K562 (cell line): ENCODE results near the gene GTF2I. TPM values are rescaled to one million over a fixed set of nuclear protein-coding genes. Genes with fewer than 3 reads are reported as not detected.

Experiments used
- CBFA2T2 ChIP-seq: fragments of 450-650 bp; conservative IDR thresholded peaks from 2 replicates; pipeline ENCODE4 v1.6.1; 2017; ENCODE audit warnings: mild to moderate bottlenecking
- HMGXB4 ChIP-seq: sonication (generic); formaldehyde crosslinking; IDR thresholded peaks from 2 replicates; pipeline ENCODE4 v1.8.1; 2023; ENCODE audit warnings: mild to moderate bottlenecking, missing genetic modification reagents
- NKRF ChIP-seq: fragments of 450-650 bp; IDR thresholded peaks from 2 replicates; pipeline ENCODE4 v1.6.1; 2016; ENCODE audit warnings: borderline replicate concordance
- POLR2AphosphoS5 ChIP-seq: IDR thresholded peaks from 2 replicates; pipeline ENCODE4 v1.6.1; 2011; ENCODE audit warnings: mild to moderate bottlenecking, low read depth, low read length, moderate library complexity; ENCODE audit not compliant: control insufficient read depth, insufficient read depth
- RB1 ChIP-seq: fragments of 450-650 bp; IDR thresholded peaks from 2 replicates; pipeline ENCODE4 v1.6.1; 2017; ENCODE audit warnings: low read depth, mild to moderate bottlenecking
- RFX7 ChIP-seq: fragments of 250-450 bp; sonication (Bioruptor Pico); IDR thresholded peaks from 2 replicates; pipeline ENCODE4 v1.5.1; 2021; ENCODE audit warnings: mild to moderate bottlenecking
- SAFB ChIP-seq: fragments of 200-400 bp; formaldehyde crosslinking; IDR thresholded peaks from 2 replicates; pipeline ENCODE4 v1.6.1; 2017; ENCODE audit warnings: low read depth, low read length, borderline replicate concordance
- SMARCA4 ChIP-seq: fragments of 450-650 bp; IDR thresholded peaks from 2 replicates; pipeline ENCODE4 v1.6.1; 2016
- TCF15 ChIP-seq: fragments of 250-450 bp; sonication (Bioruptor Pico); IDR thresholded peaks from 2 replicates; pipeline ENCODE4 v1.8.0; 2022; ENCODE audit warnings: moderate library complexity, mild to moderate bottlenecking, inconsistent platforms
- TCFL5 ChIP-seq: fragments of 250-450 bp; sonication (Bioruptor Pico); conservative IDR thresholded peaks from 2 replicates; pipeline ENCODE4 v1.6.1; 2021; ENCODE audit warnings: mild to moderate bottlenecking, moderate library complexity, matching md5 sums
- ZBTB12 ChIP-seq: fragments of 250-450 bp; sonication (Bioruptor Pico); IDR thresholded peaks from 2 replicates; pipeline ENCODE4 v1.4.0; 2020
- ZNF174 ChIP-seq: fragments of 250-450 bp; sonication (Bioruptor Pico); IDR thresholded peaks from 2 replicates; pipeline ENCODE4 v1.4.0; 2020; ENCODE audit warnings: mild to moderate bottlenecking
- ZNF224 ChIP-seq: sonication (generic); formaldehyde crosslinking; IDR thresholded peaks from 2 replicates; pipeline ENCODE4 v1.8.0; 2022; ENCODE audit warnings: mild to moderate bottlenecking, missing genetic modification reagents
- ZNF395 ChIP-seq: fragments of 200-800 bp; sonication (Bioruptor generic); IDR thresholded peaks from 2 replicates; pipeline ENCODE4 v1.6.1; 2017; ENCODE audit warnings: missing genetic modification characterization, missing compliant biosample characterization
- ZNF512 ChIP-seq: IDR thresholded peaks from 2 replicates; pipeline ENCODE4 v1.6.1; 2016; ENCODE audit warnings: missing genetic modification characterization, missing compliant biosample characterization
- ZNF717 ChIP-seq: fragments of 250-450 bp; sonication (Bioruptor Pico); IDR thresholded peaks from 2 replicates; pipeline ENCODE4 v1.5.0; 2021
- ZNF740 ChIP-seq, 3 experiments: fragments of 200-800 bp in 1 of 3; sonication (Bioruptor generic) in 1 of 3; sonication (generic) in 1 of 3; formaldehyde crosslinking in 1 of 3; IDR thresholded peaks; 2 replicates each; pipeline versions ENCODE4 v1.6.1 to v1.8.0; 2016 to 2022; ENCODE audit warnings: mild to moderate bottlenecking in 2 of 3, missing compliant biosample characterization in 2 of 3, missing genetic modification characterization in 2 of 3, missing genetic modification reagents in 1 of 3
- polyA plus RNA-seq, 8 experiments: library from polyadenylated mRNA; depleted of rRNA in 4 of 8; stranded (reverse) in 5 of 8; unstranded in 3 of 8; fragments of >200 nt; fragmentation: Nextera tagmentation in 2 of 8; fragmentation: Illumina TruSeq in 1 of 8; extraction: Ambion mirVana in 2 of 8; extraction: Trizol in 1 of 8; gene quantifications; 2 replicates each; pipeline versions ENCODE4 v1.2.1 to v1.2.3, GENCODE V29; 2011 to 2014; ENCODE audit warnings: inconsistent platforms in 1 of 8, missing spikeins in 1 of 8
- total RNA-seq, 7 experiments: library from RNA; depleted of rRNA in 6 of 7; stranded (reverse); fragments of >200 nt in 6 of 7; fragmentation: Illumina TruSeq in 2 of 7; extraction: Trizol in 2 of 7; gene quantifications; 2 replicates each; pipeline versions ENCODE4 v1.2.1 to v1.2.3, GENCODE V29; 2011 to 2021; ENCODE audit warnings: low replicate concordance in 1 of 7

Gene GTF2I
- total and polyA plus RNA-seq, 9 of the 15 experiments (the other 6 are each of a cell fraction or from before 2014, with no cell fraction given): 8.4 to 161 (median 90.0) TPM

GRCh38 chr7:74658178-74659004 is 873 bp downstream of the GTF2I start (continued):
- TF ChIP-seq ZNF740 (CRISPR knock-in tag; IDR thresholded peaks at IDR 0.05): peak; percentile 96
- peak in 1 of 2 experiments; percentile 98; a peak in 2 of 4 replicates for TF ChIP-seq ZNF740 (tag; IDR thresholded peaks at IDR 0.05)
- TF ChIP-seq ZNF717: no peak
- TF ChIP-seq RFX7 (CRISPR knock-in tag): no peak
- TF ChIP-seq SMARCA4: no peak
- TF ChIP-seq ZBTB12 (CRISPR knock-in tag): no peak
- no peak for TF ChIP-seq TCFL5 (CRISPR knock-in tag)
- no peak for TF ChIP-seq CBFA2T2
- TF ChIP-seq ZNF512: no peak
- TF ChIP-seq SAFB: peak; percentile 97
- peak; percentile 90 for TF ChIP-seq ZNF395
- TF ChIP-seq TCF15 (CRISPR knock-in tag): no peak
- TF ChIP-seq RB1: peak; percentile 80
- no peak for TF ChIP-seq ZNF224 (CRISPR knock-in tag)
- TF ChIP-seq ZNF174 (CRISPR knock-in tag): no peak
- TF ChIP-seq HMGXB4 (CRISPR knock-in tag): peak; percentile 84; the same call in 1 of the 2 replicates
- TF ChIP-seq POLR2AphosphoS5: no peak
- no peak for TF ChIP-seq NKRF
